Vagina (tissue), 2 donors: ENCODE measurements around the gene CCBE1. TPM values are rescaled to one million over a fixed set of nuclear protein-coding genes. Genes with fewer than 3 reads are reported as not detected.

Experiments
- DNase-seq, 2 donors: peaks; one replicate each; pipeline ENCODE4 v3.0.0-alpha.2; 2017; ENCODE audit errors: extremely low spot score in 2 of 2
- H3K27ac ChIP-seq: fragments of 200-600 bp; sonication (generic); one replicate; pipeline ENCODE4 v1.5.1; 2019
- H3K27me3 ChIP-seq: fragments of 200-600 bp; sonication (generic); one replicate; pipeline ENCODE4 v1.5.1; 2019
- H3K36me3 ChIP-seq, 2 donors: fragments of 200-600 bp; sonication (generic); one replicate each; pipeline ENCODE4 v1.5.1; 2017 to 2019
- H3K4me1 ChIP-seq: fragments of 200-600 bp; sonication (generic); one replicate; pipeline ENCODE4 v1.5.1; 2019
- H3K4me3 ChIP-seq, 2 donors: fragments of 200-600 bp; sonication (generic); 1 replicate in 1 of 2; 2 replicates in 1 of 2; pipeline ENCODE4 v1.5.1; 2016 to 2019
- H3K9me3 ChIP-seq: fragments of 200-600 bp; sonication (generic); one replicate; pipeline ENCODE4 v1.5.1; 2019
- POLR2A ChIP-seq, 2 donors: fragments of 450-650 bp; IDR thresholded peaks; one replicate each; pipeline ENCODE4 v1.6.1; 2017; ENCODE audit warnings: antibody characterized with exemption in 2 of 2, mild to moderate bottlenecking in 2 of 2, moderate library complexity in 2 of 2
- POLR2AphosphoS5 ChIP-seq, 2 donors: sonication (generic); formaldehyde crosslinking; IDR thresholded peaks; one replicate each; pipeline ENCODE4 v1.9.0; 2017; ENCODE audit warnings: antibody characterized with exemption in 2 of 2, mild to moderate bottlenecking in 2 of 2, low read depth in 1 of 2; ENCODE audit not compliant: insufficient read depth in 1 of 2
- intact Hi-C: fragments of 100-400 bp; cut with DNase I; formaldehyde crosslinking; loops from one replicate; pipeline ENCODE4 v1.15.1; 2023
- total RNA-seq: library from RNA; depleted of rRNA; stranded (reverse); fragments of >200 nt; gene quantifications from one replicate; pipeline ENCODE4 v1.2.3, GENCODE V29; 2016
- TF ChIP-seq, protein P1 (sequence below), 3 experiments: fragments of 450-650 bp in 2 of 3; fragments of 200-600 bp in 1 of 3; sonication (generic) in 1 of 3; IDR thresholded peaks; one replicate each; pipeline ENCODE4 v1.5.1; 2017 to 2019; ENCODE audit warnings: antibody characterized with exemption in 3 of 3, mild to moderate bottlenecking in 2 of 3, moderate library complexity in 2 of 3

The CCBE1 gene
- total RNA-seq, 1 donor from 2014 or later, result 2.9 TPM

DNA sequence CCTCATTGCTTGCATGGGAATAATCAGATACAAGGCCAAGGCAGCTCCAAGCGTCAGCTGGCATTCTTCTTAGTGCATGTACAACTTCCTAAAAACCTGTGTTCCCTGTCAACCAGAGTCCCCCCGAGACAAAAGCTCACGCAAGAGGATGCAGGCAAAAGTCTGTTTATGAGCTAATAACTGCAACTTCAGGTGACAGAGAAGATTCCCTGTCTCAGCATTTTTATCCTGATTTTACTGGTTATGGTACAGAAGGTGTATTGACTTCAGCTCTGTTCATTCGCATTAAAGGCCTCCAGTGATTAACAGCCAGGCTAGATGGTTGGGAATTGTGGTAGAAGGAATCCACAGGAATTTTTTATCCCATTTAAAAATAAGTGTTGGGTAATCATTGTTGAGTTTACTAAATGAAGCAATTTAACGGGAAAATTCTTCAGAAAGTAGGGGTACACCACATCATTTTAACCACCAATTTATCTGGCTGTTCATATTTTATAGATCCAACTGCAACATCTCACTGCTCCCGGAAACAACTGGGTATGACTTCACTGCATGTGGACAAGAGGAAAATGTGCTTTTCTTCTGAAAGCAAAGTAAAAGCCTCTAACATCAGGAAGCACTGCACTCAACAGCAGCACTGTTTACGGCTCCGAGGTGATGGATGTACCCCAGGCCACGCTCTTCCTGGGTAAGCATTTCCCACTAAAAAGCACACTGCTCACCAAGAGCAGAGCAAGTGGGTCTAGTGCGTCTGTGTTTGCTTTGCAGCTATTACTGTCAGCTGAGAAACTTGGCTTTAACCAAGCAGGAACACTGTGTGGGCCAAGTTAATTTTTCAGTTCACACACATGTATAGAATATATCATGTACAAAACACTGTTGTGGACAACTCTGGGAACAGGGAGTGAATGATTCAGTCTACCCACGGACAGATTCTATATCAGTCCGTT, 31.9 kb downstream of the CCBE1 start:
- TF ChIP-seq, protein P1, sequence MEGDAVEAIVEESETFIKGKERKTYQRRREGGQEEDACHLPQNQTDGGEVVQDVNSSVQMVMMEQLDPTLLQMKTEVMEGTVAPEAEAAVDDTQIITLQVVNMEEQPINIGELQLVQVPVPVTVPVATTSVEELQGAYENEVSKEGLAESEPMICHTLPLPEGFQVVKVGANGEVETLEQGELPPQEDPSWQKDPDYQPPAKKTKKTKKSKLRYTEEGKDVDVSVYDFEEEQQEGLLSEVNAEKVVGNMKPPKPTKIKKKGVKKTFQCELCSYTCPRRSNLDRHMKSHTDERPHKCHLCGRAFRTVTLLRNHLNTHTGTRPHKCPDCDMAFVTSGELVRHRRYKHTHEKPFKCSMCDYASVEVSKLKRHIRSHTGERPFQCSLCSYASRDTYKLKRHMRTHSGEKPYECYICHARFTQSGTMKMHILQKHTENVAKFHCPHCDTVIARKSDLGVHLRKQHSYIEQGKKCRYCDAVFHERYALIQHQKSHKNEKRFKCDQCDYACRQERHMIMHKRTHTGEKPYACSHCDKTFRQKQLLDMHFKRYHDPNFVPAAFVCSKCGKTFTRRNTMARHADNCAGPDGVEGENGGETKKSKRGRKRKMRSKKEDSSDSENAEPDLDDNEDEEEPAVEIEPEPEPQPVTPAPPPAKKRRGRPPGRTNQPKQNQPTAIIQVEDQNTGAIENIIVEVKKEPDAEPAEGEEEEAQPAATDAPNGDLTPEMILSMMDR (IDR thresholded peaks at IDR 0.05), result no peak
- TF ChIP-seq POLR2A (IDR thresholded peaks at IDR 0.05) (no peak), POLR2AphosphoS5 (IDR thresholded peaks at IDR 0.05; ENCODE audit: insufficient read depth in 1 of 2, low read depth in 1 of 2) (peak in 1 of 2 donors; percentile 15)
- H3K27ac ChIP-seq, result peak overlapping the region; percentile 54
- intact Hi-C loops, result no loop called here

DNA sequence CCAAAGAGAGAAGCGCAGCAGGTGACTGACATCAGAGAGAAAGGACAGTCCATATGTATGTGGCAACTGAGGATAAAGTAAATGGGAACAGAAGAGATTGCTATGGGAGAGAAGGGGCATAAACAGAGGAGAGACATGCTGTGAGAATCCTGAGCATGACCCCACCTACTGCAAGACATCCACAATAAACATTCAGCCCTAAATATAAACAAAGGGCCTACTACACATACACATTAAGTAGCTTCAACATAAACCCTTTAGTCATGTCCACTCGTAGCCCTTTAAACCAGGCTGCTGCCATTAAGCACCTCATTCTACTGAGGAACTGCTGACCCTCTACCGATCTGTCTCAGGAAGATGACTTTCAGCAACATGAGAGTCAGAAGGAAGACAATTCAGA, 32.9 kb downstream of the CCBE1 start:
- no peak for TF ChIP-seq POLR2AphosphoS5 (IDR thresholded peaks at IDR 0.05; ENCODE audit: insufficient read depth in 1 of 2, low read depth in 1 of 2)
- TF ChIP-seq, protein P1 (IDR thresholded peaks at IDR 0.05), result no peak
- H3K9me3 ChIP-seq, result no peaks in the 10 kb centered on the region
- no peak overlapping the region for H3K4me3 ChIP-seq
- H3K4me1 ChIP-seq, result peaks cover 3% of the 10 kb centered on the region
- no peak overlapping the region for H3K27ac ChIP-seq
- H3K27me3 ChIP-seq, result no peaks in the 10 kb centered on the region
- intact Hi-C loops, result no loop called here
- DNase-seq, result no peak
- H3K36me3 ChIP-seq, result no peaks in the 10 kb centered on the region

More for the DNA sequence above, 31.9 kb downstream of the CCBE1 start:
- no peaks in the 10 kb centered on the region for H3K9me3 ChIP-seq
- peaks cover 7% of the 10 kb centered on the region for H3K4me1 ChIP-seq
- H3K36me3 ChIP-seq, result no peaks in the 10 kb centered on the region
- H3K27me3 ChIP-seq, result no peaks in the 10 kb centered on the region
- no peak for DNase-seq
- H3K4me3 ChIP-seq, result no peak overlapping the region

DNA sequence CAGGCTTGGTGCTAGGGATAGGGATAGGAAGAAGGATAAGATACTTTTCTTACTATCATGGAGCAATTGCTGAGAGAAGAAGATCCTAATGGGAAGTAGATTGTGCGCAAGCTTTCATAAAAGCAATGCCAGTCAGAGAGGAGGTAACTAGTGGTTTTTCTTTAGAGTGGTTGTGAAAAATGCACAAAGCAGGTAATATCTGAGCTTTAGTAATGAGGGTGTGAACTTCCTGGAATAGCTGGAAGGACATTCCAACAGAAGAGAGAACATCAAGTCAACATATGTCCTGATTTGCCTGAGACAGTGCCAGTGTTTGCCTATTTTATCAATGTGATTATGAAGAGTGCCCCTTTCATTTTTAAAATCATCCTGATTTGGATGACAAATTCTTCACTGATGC, 34.1 kb downstream of the CCBE1 start:
- Histone ChIP-seq H3K27ac (no peak overlapping the region), H3K36me3 (no peaks in the 10 kb centered on the region), H3K9me3 (no peaks in the 10 kb centered on the region), H3K4me1 (no peaks in the 10 kb centered on the region), H3K4me3 (no peak overlapping the region), H3K27me3 (no peaks in the 10 kb centered on the region)
- TF ChIP-seq POLR2AphosphoS5 (IDR thresholded peaks at IDR 0.05; ENCODE audit: insufficient read depth in 1 of 2, low read depth in 1 of 2), result no peak
- TF ChIP-seq, protein P1 (IDR thresholded peaks at IDR 0.05), result no peak
- TF ChIP-seq POLR2A (IDR thresholded peaks at IDR 0.05), result no peak
- DNase-seq, result no peak
- intact Hi-C loops, result no loop called here

DNA sequence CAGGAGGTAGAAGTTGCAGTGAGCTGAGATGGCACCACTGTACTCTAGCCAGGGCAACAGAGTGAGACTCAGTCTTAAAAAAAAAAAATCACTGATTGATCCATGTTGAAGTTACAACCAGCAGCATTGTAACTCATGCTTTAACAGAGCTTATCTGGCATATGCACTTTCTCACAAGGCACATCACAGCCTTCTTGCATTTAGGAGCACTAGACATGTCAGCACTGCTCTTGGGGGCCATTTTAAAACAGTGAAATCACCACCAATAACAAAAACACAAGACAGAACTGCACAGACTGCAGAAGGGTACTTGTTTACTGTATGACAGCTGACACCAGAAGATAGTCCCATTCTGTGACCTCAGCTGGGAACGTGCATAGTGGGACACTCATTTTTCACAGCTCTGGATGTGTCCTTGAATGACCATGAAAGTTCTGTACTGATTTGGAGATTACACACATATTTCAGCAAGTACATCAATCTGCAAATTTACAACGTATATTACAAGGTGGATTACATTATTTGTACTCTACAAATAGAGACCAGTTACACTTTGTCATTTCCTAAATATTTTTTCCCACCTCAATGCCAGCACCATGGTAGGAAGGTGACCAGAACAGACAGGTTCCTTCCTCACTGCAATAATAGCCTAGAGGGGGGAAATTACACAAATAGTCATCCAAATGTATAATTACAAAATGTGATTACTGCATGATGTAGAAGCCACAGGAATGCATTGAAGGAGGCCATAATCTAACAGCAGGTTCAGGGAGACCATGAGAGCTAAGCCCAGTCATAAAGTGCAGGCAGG, 35.1 kb downstream of the CCBE1 start:
- Histone ChIP-seq H3K27me3 (no peaks in the 10 kb centered on the region), H3K4me1 (no peaks in the 10 kb centered on the region), H3K27ac (no peak overlapping the region), H3K9me3 (no peaks in the 10 kb centered on the region), H3K4me3 (no peak overlapping the region), H3K36me3 (no peaks in the 10 kb centered on the region)
- TF ChIP-seq, protein P1 (IDR thresholded peaks at IDR 0.05), result no peak
- DNase-seq, result no peak
- intact Hi-C loops, result no loop called here
